Stimulated activated CD4-positive, alpha-beta T cell treated with anti-CD3 and anti-CD28 coated beads, TNF-alpha, amount 100 ng/mL, for 48 hours (primary cell): Measurements from ENCODE around the gene PGLYRP4.
"Not testable (repeated sequence)": the region's sequence is repeated elsewhere in the genome, so short reads cannot be mapped to it uniquely, and the experiment has no call there.

Source experiments
- DNase-seq, 3 donors: peaks; one replicate each; pipeline ENCODE4 v3.0.0-alpha.2; 2020; ENCODE audit warnings: low read depth in 3 of 3

The PGLYRP4 gene

DNA sequence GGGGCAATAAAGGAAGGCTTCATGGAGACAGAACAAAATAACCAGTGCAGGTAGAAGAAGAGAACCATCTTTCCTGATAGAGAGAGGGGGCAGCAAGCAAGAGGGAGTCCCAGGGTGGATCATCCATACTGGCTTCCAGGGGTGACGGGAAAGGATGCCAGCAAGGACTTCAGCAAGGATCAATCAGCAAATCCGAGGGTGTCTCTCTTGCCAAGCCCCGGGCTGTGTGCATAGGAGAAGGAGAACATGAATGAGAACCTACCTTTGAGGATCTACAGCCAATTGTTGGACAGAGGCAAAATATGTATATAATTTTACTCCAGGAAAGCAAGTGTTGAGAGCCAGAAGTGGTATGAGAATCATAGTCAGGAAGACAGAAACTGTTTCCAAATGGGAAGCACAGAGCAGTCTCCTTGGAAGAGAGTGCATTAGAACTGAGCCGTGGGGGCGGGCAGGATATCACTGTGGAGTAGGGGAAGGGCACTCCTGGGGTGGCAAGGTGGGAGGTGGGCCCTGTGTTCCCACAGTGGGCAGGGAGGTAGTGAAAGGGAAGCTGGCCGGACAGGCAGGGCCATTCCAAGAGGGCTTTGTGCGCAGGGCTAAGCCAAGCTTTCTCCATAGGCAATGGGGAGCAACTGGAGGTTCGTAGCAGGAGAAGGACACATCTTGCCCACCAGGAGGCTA, 7.9 kb upstream of the PGLYRP4 start:
- DNase-seq: no peak

DNA sequence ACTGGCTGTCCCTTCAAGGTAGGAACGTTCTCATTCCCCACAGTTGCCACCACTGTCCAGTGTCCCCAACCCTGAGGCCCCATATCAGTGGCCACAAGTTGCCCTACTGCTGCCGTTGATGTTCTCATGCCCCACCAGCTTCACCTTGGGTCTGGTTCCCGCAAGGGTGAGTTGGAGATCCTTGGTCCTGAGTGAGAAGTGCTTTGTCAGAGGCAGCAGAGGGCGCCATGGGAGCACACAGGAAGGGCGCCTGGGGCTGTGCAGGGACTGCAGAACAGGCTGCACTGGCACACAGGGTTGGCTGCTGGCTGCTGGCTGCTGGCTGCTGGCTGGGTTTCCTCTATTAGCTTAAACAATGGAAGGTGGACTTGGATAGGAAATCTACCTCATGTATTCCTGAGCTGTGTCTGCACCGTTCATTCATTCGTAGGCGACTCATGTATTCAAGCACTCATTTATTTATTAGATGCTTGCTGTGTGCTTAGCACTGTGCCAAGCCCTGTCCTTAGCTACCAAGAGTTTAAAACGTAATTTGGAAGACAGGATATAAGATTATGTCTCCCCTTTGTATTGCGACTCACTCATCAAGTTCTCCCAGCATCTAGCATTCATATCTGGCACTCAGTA, 6.9 kb upstream of the PGLYRP4 start:
- peak; percentile 15 to 26 (median 16) for DNase-seq

- DNase-seq: no peak
Measured at GRCh38 chr1:153354515-153355193, 6.0 kb upstream of the PGLYRP4 start.

DNA sequence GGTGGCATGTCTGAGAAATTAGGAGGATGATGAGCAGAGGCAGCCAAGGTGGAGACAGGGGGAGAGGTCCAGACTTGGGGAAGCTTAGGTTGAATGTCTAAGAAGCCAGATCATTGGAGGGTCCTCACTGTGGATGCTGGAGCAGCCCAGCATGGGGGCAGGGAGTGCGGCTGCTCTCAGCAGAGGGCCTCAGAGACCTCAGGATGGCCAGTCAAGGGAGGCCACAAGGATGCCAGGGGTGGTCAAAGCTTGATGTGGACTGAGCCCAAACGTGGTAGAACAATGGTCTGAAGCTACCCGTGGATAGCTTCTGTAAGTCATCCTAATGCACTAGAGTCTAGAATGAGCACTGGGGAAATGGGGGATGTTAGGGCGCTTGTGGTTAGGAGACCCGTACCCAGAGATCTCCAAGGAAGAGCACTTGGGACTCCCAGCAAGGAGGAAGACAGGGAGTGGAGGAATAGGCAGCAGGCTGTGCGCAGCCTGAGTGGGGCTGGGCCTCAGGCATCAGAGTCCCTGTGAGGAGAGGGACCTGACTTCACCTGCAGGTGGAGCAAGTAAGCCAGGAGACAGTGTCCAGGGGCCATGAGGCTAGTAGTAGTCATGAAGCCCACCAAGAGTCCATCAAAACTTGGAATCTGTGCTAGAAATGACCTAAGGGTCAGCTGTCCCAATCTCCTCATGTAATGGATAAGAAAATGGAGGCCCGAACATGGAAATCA, 4.7 kb upstream of the PGLYRP4 start:
- DNase-seq: no peak

GRCh38 chr1:153352523-153352922, 3.9 kb upstream of the PGLYRP4 start:
- peak; percentile 35 to 42 (median 39) for DNase-seq

DNA sequence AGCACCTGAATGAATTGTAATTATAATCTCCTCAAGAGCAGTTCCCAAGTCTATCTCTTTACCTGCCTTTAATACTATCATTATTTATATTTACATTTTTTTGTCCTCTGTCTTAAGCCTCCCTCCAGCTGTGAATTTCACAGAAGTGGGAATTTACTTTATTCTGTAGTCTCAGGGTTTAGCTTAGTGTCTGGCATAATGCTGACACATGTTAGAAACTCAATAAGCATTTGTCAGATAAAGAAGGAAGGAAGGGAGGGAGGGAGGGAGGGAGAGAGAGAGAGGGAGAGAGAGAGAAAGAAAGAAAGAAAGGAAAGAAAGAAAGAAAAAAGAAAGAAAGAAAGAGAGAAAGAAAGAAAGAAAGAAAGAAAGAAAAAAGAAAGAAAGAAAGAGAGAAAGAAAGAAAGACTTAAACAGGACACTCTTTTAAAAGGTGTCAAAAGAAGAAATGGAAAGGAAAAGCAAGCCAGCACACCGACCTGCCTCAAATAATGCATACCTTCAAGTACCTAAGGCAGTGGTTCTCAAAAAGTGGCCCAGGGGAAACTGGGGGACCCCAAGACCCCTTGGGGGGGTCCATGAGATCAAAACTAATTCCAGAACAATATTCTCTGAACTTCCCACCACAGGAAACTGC, 1.8 kb upstream of the PGLYRP4 start:
- DNase-seq: no peak

- no peak for DNase-seq
Measured at GRCh38 chr1:153349363-153350320, 1.0 kb upstream of the PGLYRP4 start.

DNA sequence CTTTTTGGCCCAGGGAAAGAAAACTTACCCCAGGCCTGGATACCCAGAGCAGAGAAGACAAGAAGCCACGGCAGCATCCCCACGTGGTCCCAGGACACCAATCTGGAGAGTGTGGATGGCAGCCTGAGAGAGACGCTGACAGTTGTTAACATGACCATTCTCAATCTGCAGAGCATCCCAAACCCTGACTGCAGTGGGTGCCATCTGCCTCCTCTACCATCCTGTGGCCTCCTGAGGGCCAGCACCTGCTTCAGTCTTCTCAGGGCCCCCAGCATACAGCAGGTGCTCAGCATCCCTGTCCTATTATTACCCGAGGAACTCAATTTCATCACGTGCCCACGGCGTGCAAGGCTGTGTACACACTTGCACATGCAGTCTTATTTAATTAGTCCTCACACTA, 785 bp downstream of the PGLYRP4 start:
- no peak for DNase-seq

- DNase-seq: not testable (repeated sequence)
Measured at GRCh38 chr1:153347049-153347448, 1.6 kb downstream of the PGLYRP4 start.

DNA sequence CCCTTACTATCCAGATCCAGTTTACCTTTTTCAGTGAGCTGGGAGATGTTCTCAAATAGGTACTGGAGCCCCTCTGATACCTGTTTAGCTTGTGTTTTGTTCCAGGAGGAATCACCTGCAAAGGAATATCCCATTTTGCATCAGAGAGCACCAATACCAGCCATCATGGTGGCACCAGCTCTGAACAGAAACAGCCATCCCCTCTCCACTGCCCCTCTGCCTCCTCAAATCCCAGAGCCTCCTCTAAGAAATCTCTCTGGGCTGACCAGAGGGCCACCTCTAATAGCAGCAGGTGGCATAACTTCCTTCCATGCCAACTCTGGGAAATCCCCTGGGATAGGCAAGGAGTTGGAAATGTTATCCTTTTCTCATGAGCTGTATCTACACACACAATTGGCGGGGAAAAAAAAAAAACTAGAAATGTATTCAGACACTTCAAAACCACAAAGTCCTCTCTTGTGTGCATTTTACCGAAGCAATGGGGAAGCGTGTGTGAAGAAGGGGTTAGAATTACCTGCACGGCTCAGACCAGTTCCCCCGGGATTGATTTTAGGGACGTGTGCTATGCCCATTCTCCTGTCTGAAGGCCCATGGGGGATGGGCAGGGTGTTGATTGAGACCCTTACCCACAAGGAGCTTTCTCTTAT, 2.4 kb downstream of the PGLYRP4 start:
- no peak for DNase-seq

GRCh38 chr1:153345187-153346076, 3.2 kb downstream of the PGLYRP4 start:
- DNase-seq: no peak

GRCh38 chr1:153344718-153345025, 4.0 kb downstream of the PGLYRP4 start:
- no peak for DNase-seq

DNA sequence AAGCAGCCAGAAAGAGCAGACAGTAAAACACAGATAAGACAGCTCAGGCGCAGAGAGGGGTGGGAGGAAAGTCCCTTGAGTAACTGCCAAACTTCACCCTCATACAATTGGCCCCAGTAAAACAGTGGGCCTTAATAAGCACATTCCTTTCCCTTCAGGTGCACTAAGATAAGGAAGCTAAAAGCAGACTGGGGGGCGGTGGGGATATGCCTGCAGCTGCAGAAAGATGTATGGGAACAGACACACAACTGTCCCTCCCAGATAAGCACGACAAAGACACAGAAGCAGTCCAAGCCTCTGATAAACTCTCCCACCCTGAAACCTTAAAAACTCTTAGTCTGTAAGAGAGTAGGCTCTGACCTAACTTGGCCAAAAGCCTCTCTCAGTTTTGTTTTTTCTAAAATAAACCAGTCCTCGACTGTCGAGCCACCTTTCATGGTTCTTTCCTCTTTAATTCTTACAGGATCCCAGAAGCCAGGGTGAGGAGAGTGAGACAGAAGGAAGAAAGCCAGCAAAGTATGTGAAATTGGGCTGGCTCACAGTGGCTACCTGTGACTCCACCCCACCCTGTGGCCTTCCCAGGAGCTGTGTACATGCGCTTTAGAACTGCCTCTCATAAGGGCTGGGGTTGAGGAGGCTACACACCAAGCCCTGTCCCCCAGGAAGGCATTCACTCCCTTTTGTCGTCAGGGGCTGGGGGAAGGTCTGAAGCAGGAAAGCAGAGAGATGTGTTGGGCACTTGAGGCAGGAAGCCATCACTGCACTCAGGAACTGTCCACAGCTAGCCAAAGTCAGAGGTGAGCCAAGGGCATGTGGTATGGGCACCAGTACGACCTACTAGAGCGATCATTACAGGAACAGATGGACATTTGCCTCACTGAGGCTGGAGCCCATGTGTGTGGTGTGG, 4.6 kb downstream of the PGLYRP4 start:
- no peak for DNase-seq

DNA sequence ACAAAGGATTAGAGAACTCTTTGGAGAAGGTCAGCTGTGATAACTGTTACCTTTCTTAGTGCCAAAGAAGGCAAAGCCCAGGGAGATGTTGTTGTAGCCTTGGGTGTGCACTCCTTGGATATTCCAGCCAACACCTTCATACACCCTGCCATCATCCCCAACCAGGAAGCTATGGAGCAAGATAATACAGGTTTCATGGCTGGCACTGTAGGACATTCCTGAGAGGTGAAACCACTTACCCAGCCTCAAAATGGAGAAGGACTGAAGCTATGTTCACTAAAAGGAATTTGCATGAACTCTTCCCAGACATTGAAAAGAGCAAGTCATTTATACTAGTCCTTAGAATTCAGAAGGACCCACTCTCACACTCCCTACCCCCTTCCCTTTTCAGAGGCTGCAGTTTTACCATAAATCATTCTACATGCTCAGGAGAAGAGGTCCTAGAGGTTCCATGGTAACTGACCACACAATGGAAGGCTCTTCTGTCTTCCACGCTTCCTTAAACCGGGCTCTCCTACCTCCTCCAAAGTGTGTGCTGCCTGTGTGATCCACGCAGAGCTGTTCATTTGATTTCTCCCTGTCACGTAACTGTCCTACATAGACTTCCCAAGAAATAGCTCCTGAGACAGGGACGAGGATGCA, 5.5 kb downstream of the PGLYRP4 start:
- no peak for DNase-seq

GRCh38 chr1:153342178-153342577, 6.5 kb downstream of the PGLYRP4 start:
- DNase-seq: no peak

DNA sequence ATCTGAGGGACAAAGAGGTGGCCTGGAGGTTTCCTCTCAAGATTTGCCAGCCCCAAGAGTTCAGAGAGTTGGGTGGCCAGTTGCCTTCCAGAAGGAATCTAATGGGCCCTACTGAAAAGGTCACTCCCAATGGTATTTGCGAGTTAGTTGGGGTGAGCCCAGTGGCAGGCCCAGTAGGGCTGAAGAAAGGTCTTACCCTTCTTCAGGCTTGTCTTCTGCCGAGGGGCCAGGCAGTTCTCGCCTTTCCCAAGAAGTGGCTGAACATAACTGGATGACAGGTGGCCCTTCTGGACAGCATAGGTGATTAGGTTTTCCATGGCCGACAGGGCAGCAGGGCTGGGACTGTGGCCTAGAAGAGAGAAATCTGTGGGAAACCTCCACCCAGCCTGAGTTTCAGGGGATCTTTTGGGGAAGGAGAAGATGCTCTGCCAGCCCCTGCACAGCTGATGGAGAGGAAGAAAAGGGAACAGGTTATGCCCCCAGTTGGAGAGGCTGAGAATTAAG, 7.2 kb downstream of the PGLYRP4 start:
- DNase-seq: no peak

DNA sequence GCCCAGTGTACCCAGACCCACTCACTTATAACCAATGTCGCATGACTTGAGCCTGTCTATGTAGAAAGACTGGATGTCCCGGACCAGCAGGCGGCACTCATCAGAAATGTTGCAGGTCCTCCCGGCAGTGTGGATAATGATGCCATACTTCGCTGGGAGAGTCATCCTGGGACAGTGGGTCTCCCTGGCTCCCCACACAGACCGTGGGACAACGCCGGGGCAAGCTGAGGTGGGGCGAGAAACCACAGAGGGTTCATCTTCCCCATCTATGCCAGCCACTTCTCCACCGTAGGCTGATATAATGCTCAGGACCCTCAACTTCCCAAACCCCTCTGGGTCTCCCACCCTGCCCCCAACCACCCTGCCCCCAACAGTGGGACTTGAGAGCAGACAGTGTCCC, 8.3 kb downstream of the PGLYRP4 start:
- no peak for DNase-seq

DNA sequence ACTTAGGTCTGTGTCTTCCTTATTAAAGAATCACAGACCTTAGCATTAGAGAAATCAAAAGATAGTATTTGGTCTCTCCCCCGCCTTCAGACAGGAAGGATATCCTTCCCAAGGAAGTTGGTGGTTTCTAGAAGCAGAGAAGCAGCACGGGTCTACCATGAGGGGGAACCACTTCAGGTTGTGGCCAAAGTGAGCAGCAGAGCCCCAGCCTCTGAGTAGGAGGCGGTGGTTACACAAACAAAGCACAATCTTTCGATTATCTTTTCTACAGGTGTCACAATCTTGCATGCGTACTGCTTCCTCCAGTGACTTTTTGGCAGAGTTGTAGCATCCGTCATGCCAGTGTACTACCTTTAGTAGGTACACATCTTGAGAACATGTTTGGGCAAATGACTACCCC, 8.8 kb downstream of the PGLYRP4 start:
- DNase-seq: no peak
